ENCODE results near the gene UTF1. TPM values are rescaled to one million over a fixed set of nuclear protein-coding genes. Genes with fewer than 3 reads are reported as not detected.

UTF1 gene
- total RNA-seq, 1 donor from 2014 or later, result not detected

DNA sequence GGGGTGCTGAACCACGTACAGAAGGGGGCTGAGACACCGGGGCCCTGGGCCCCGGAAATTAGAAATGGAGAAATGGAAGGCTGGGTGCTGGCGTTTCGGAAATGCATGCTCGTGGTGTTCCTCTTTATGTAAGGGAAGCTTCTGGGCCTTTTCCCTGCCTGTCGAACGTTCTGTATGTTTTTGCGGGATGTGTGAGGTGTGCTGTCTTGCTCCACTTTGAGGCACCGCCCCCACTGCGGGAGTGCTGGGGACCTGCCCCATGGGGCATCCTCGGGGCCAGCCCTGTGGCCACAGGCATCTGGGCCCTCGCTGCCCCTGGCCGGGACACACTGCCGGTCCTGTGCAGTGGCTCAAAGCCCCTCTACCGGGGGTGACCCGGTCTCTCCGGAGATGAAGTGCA lies 5.9 kb downstream of the UTF1 start:
- Mint-ChIP-seq H3K27me3 (peaks cover 18% of the 10 kb centered on the region), H3K4me1 (peaks cover 31% of the 10 kb centered on the region), H3K9me3 (no peaks in the 10 kb centered on the region), H3K36me3 (ENCODE audit: low read depth) (no peaks in the 10 kb centered on the region), H3K4me3 (peak overlapping the region; percentile 66), H3K27ac (no peak overlapping the region)
- CTCF ChIA-PET, result no interaction called here
- TF ChIP-seq, protein P1, sequence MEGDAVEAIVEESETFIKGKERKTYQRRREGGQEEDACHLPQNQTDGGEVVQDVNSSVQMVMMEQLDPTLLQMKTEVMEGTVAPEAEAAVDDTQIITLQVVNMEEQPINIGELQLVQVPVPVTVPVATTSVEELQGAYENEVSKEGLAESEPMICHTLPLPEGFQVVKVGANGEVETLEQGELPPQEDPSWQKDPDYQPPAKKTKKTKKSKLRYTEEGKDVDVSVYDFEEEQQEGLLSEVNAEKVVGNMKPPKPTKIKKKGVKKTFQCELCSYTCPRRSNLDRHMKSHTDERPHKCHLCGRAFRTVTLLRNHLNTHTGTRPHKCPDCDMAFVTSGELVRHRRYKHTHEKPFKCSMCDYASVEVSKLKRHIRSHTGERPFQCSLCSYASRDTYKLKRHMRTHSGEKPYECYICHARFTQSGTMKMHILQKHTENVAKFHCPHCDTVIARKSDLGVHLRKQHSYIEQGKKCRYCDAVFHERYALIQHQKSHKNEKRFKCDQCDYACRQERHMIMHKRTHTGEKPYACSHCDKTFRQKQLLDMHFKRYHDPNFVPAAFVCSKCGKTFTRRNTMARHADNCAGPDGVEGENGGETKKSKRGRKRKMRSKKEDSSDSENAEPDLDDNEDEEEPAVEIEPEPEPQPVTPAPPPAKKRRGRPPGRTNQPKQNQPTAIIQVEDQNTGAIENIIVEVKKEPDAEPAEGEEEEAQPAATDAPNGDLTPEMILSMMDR (IDR thresholded peaks at IDR 0.05), result no peak
- POLR2A ChIA-PET, result no interaction called here
- DNase-seq (no peak), ATAC-seq (ENCODE audit: low read depth) (peak; percentile 40)
- intact Hi-C loops (cut with micrococcal nuclease), result loop anchor here (2.0 kb wide), 2 partner anchors 39 to 71 kb away; no protein-coding TSS in a partner anchor

DNA sequence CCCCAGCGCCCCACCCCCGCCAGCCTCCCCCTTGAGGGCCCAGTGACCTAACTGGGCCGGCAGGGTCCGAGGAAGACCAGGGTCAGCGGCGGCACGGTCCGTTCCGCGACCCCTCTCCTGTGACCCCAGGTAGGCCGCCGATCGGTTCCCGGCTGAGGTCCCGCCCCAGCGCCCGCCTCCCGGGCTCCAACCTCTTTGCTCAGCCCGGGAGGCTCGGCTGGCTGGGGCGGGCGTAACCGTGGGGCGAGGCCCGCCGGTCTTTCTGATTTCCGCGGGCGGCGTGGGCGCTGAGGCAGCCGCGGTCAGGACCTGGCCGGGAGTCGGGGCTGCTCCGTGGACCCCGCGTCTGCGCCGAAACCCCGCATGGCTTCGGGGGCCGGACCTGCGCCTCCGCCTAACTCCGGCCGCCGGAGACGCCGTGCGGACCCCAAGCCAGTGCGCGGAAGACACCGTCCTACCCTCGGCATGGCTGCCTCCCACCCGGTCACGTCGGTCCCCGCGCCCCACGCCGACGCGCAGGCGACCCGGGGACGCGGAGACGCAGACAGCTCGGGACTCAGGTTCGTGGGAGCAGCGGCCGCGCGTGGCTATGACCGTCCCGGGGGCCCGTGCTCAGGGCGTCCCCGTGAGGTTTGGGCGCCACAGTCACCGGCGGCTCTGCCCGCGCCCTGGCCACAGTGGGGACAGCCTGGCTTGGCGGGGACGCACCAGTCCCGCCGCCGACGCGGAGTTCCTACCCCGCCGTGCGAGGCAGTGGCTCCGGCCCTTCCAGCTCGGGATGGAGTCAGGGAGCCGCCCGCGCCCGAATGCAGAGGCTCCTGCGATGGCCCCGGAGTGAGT lies 6.6 kb downstream of the UTF1 start:
- peaks cover 14% of the 10 kb centered on the region for H3K27me3 Mint-ChIP-seq
- TF ChIP-seq, protein P1 (IDR thresholded peaks at IDR 0.05), result no peak
- no peak overlapping the region for H3K27ac Mint-ChIP-seq
- ATAC-seq (ENCODE audit: low read depth), result no peak
- intact Hi-C loops (cut with micrococcal nuclease), result loop anchor here (2.0 kb wide), 2 partner anchors 38 to 70 kb away; no protein-coding TSS in a partner anchor
- DNase-seq, result no peak
- H3K36me3 Mint-ChIP-seq (ENCODE audit: low read depth), result no peaks in the 10 kb centered on the region
- H3K4me1 Mint-ChIP-seq, result peaks cover 33% of the 10 kb centered on the region
- ChIA-PET POLR2A (no interaction called here), CTCF (no interaction called here)
- H3K9me3 Mint-ChIP-seq, result no peaks in the 10 kb centered on the region
- no peak overlapping the region for H3K4me3 Mint-ChIP-seq

DNA sequence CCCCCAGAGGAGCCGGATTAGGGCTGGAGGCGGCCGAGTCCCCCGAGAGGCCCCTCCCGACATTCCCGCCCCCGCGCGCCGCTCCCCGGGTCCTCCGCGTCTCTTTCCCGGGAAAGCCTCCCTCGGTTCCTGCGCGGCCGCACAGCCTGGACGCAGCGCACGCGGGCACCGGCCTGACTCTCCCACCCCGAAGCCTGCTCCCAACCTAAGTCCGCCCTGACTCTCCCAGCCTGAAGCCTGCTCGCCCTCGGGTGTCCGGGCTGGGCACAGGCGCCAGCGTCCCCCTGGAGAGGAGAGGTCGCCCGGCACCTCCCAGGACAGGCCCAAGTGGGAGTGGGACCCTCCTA lies 7.2 kb downstream of the UTF1 start:
- no peak overlapping the region for H3K27ac Mint-ChIP-seq
- peaks cover 9% of the 10 kb centered on the region for H3K27me3 Mint-ChIP-seq
- ChIA-PET CTCF (no interaction called here), POLR2A (no interaction called here)
- no peak for ATAC-seq (ENCODE audit: low read depth)
- DNase-seq, result no peak
- intact Hi-C loops (cut with micrococcal nuclease), result loop anchor here (2.0 kb wide), 2 partner anchors 38 to 70 kb away; no protein-coding TSS in a partner anchor
- H3K36me3 Mint-ChIP-seq (ENCODE audit: low read depth), result no peaks in the 10 kb centered on the region
- H3K4me3 Mint-ChIP-seq, result peak overlapping the region; percentile 38
- TF ChIP-seq, protein P1 (IDR thresholded peaks at IDR 0.05), result no peak
- H3K9me3 Mint-ChIP-seq, result no peaks in the 10 kb centered on the region
- peaks cover 38% of the 10 kb centered on the region for H3K4me1 Mint-ChIP-seq

DNA sequence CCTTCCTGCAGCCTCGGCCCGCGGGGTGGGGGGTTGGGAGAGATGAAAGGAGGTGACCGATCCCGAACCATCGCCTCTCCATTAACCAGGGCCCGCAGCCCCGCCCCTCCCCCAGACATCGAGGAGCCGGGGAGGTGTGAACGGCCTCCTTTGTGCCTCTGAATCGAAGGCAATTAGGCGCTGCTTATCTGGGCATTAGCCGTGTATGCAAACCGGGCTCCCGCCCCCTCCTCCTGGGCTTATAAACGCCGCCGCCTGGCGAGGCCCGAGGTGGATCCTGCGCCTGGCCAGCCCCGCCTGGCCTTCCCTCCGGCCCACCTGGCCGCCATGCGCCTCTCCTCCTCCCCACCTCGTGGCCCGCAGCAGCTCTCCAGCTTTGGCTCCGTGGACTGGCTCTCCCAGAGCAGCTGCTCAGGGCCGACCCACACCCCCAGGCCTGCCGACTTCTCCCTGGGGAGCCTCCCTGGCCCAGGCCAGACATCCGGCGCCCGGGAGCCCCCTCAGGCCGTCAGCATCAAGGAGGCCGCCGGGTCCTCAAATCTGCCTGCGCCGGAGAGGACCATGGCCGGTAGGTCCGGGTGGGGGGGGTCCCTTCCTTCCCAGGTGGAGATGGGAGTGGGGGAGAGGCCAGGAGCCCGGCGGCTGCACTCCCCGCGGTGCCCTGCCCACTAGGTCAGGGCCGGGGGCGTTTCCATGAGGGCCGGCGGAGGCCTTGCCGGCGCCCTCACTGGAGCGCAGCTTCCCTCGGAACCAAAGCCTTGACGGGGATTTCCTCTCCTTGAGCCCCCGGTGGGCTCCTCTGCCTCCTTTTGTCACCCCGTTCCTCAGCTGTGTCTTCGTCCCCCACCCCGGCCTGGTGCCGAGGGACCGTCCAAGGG lies 7.8 kb downstream of the UTF1 start, which contains the start of gene VENTX:
TSS of gene VENTX (plus strand) at position 268 of the 878 bp plus-strand sequence. CDS start at position 328, 60 bp downstream.
- CTCF ChIA-PET, result no interaction called here
- POLR2A ChIA-PET, result interaction anchor here (0.7 kb wide), 1 partner anchor 80 kb away, joined by 3 read pairs; no protein-coding TSS in a partner anchor
- H3K27me3 Mint-ChIP-seq, result peaks cover 9% of the 10 kb centered on the region
- H3K4me1 Mint-ChIP-seq, result peaks cover 43% of the 10 kb centered on the region
- no peaks in the 10 kb centered on the region for H3K36me3 Mint-ChIP-seq (ENCODE audit: low read depth)
- intact Hi-C loops (cut with micrococcal nuclease), result loop anchor here (2.0 kb wide), 2 partner anchors 37 to 69 kb away; no protein-coding TSS in a partner anchor
- TF ChIP-seq, protein P1 (IDR thresholded peaks at IDR 0.05), result no peak
- ATAC-seq (ENCODE audit: low read depth) (no peak), DNase-seq (no peak)
- no peak within 1 kb of the TSS for H3K27ac Mint-ChIP-seq
- no peaks in the 10 kb centered on the region for H3K9me3 Mint-ChIP-seq
- H3K4me3 Mint-ChIP-seq, result peak within 1 kb of the TSS; percentile 38

- Mint-ChIP-seq H3K9me3 (no peaks in the 10 kb centered on the region), H3K27me3 (peaks cover 9% of the 10 kb centered on the region), H3K4me3 (no peak overlapping the region), H3K36me3 (ENCODE audit: low read depth) (no peaks in the 10 kb centered on the region), H3K27ac (no peak overlapping the region), H3K4me1 (peaks cover 46% of the 10 kb centered on the region)
- intact Hi-C loops (cut with micrococcal nuclease), result no loop called here
- ATAC-seq (ENCODE audit: low read depth), result no peak
- ChIA-PET CTCF (no interaction called here), POLR2A (interaction anchor here (0.7 kb wide), 1 partner anchor 80 kb away, joined by 3 read pairs; no protein-coding TSS in a partner anchor)
- no peak for DNase-seq
- TF ChIP-seq, protein P1 (IDR thresholded peaks at IDR 0.05), result no peak
These were observed 8.4 kb downstream of the UTF1 start for GRCh38 chr10:133238466-133238804.

Data from activated B cell treated with CpG ODN at 0.5 μM for 24 hours (primary cell).